H1 (cell line): ENCODE measurements around the gene OGDH. TPM values are rescaled to one million over a fixed set of nuclear protein-coding genes. Genes with fewer than 3 reads are reported as not detected.

ENCODE experiments used
- CTCF ChIA-PET: fragments of 300-600 bp; sonication (Branson Sonifier 250); formaldehyde crosslinking; loops from one replicate; lab custom pipeline; 2021; ENCODE audit not compliant: partially characterized antibody; lab: Charles Lee
- POLR2A ChIA-PET: fragments of 300-600 bp; sonication (Branson Sonifier 250); formaldehyde crosslinking; loops from one replicate; lab custom pipeline; 2021; ENCODE audit warnings: inconsistent platforms; ENCODE audit not compliant: partially characterized antibody; lab: Charles Lee
- DNase-seq, 2 experiments: peaks; one replicate each; pipeline versions ENCODE4 v3.0.0 to v3.0.0-alpha.2; 2010 to 2022; ENCODE audit warnings: low spot score in 2 of 2, low read depth in 1 of 2, mixed read lengths in 1 of 2
- FAIRE-seq: peaks from 2 replicates; lab custom pipeline; 2011; peaks lifted over from hg19 to GRCh38; lab: Jason Lieb, UNC
- H2AFZ ChIP-seq: 2 replicates; pipeline ENCODE4 v1.8.1; 2012; ENCODE audit warnings: low read length, inconsistent platforms
- H2AK5ac ChIP-seq: 2 replicates; pipeline ENCODE4 v1.6.1; 2013; ENCODE audit warnings: low read depth, low read length
- H2BK120ac ChIP-seq: replicated peaks from 2 replicates; pipeline ENCODE3; 2013; ENCODE audit warnings: low read depth, low read length, inconsistent platforms
- H2BK12ac ChIP-seq: 2 replicates; pipeline ENCODE4 v1.6.1; 2013; ENCODE audit warnings: low read depth, low read length
- H2BK15ac ChIP-seq: 2 replicates; pipeline ENCODE4 v1.6.1; 2013; ENCODE audit warnings: low read length
- H2BK20ac ChIP-seq: 2 replicates; pipeline ENCODE4 v1.6.1; 2013; ENCODE audit warnings: low read length
- H2BK5ac ChIP-seq: 2 replicates; pipeline ENCODE4 v1.6.1; 2013; ENCODE audit warnings: low read depth, low read length
- H3K14ac ChIP-seq: 2 replicates; pipeline ENCODE4 v1.6.1; 2013; ENCODE audit warnings: inconsistent platforms; ENCODE audit not compliant: insufficient read length
- H3K18ac ChIP-seq: 2 replicates; pipeline ENCODE4 v1.6.1; 2013; ENCODE audit warnings: low read length; ENCODE audit errors: extremely low read depth
- H3K23ac ChIP-seq: 2 replicates; pipeline ENCODE4 v1.6.1; 2013; ENCODE audit warnings: inconsistent platforms; ENCODE audit not compliant: insufficient read length
- H3K23me2 ChIP-seq: 2 replicates; pipeline ENCODE4 v1.6.1; 2013; ENCODE audit warnings: low read depth, low read length
- H3K27ac ChIP-seq: 2 replicates; pipeline ENCODE4 v1.6.1; 2011; ENCODE audit warnings: low read depth, low read length, inconsistent platforms
- H3K27me3 ChIP-seq, 4 experiments: replicated peaks in 1 of 4; 1 replicate in 1 of 4; 2 replicates in 3 of 4; pipeline versions ENCODE4 v1.6.1 to v1.8.1; 2011 to 2013; ENCODE audit warnings: low read length in 3 of 4, mild to moderate bottlenecking in 3 of 4, inconsistent platforms in 2 of 4, mixed read lengths in 2 of 4, moderate library complexity in 1 of 4; ENCODE audit not compliant: control insufficient read depth in 3 of 4, insufficient read depth in 3 of 4; ENCODE audit errors: extremely low read depth in 1 of 4
- H3K36me3 ChIP-seq, 4 experiments: 2 replicates each; pipeline versions ENCODE4 v1.6.1 to v1.8.1; 2011 to 2013; ENCODE audit warnings: mild to moderate bottlenecking in 4 of 4, low read length in 3 of 4, moderate library complexity in 2 of 4, control low read depth in 1 of 4, inconsistent platforms in 1 of 4; ENCODE audit not compliant: insufficient read depth in 4 of 4, control insufficient read depth in 2 of 4
- H3K4ac ChIP-seq: replicated peaks from 2 replicates; pipeline ENCODE3; 2013; ENCODE audit warnings: low read length, low read depth, mixed read lengths, inconsistent platforms; ENCODE audit not compliant: insufficient read length
- H3K4me1 ChIP-seq, 4 experiments: replicated peaks in 1 of 4; 1 replicate in 1 of 4; 2 replicates in 3 of 4; pipeline versions ENCODE4 v1.6.1 to v1.8.1; 2011 to 2013; ENCODE audit warnings: low read length in 3 of 4, inconsistent platforms in 2 of 4, mixed read lengths in 1 of 4; ENCODE audit not compliant: insufficient read depth in 4 of 4, control insufficient read depth in 3 of 4
- H3K4me2 ChIP-seq, 2 experiments: 2 replicates each; pipeline versions ENCODE4 v1.6.1 to v1.8.1; 2011 to 2013; ENCODE audit warnings: low read depth in 2 of 2, low read length in 2 of 2, control low read depth in 1 of 2, inconsistent platforms in 1 of 2, mild to moderate bottlenecking in 1 of 2; ENCODE audit not compliant: insufficient read depth in 1 of 2
- H3K4me3 ChIP-seq, 4 experiments: fragments of 200-600, 300-600 bp in 1 of 4; sonication (generic), shearing (Covaris generic), sonication (Bioruptor Twin) in 1 of 4; 2 replicates each; pipeline versions ENCODE4 v1.5.1 to v1.8.1; 2011 to 2016; ENCODE audit warnings: low read length in 4 of 4, low read depth in 3 of 4, control low read depth in 2 of 4, inconsistent platforms in 2 of 4, mild to moderate bottlenecking in 2 of 4, mixed read lengths in 1 of 4, moderate library complexity in 1 of 4; ENCODE audit not compliant: insufficient read depth in 2 of 4; ENCODE audit errors: extremely low read depth in 1 of 4
- H3K56ac ChIP-seq: replicated peaks from 2 replicates; pipeline ENCODE3; 2013; ENCODE audit warnings: low read depth, mild to moderate bottlenecking, mixed read lengths, low read length, inconsistent platforms; ENCODE audit not compliant: insufficient read length
- H3K79me1 ChIP-seq: 2 replicates; pipeline ENCODE4 v1.6.1; 2013; ENCODE audit warnings: low read depth, low read length, control low read depth
- H3K79me2 ChIP-seq, 2 experiments: 2 replicates each; pipeline versions ENCODE4 v1.6.1 to v1.8.1; 2012 to 2013; ENCODE audit warnings: low read length in 2 of 2, mild to moderate bottlenecking in 2 of 2, inconsistent platforms in 1 of 2; ENCODE audit not compliant: insufficient read depth in 2 of 2, control insufficient read depth in 1 of 2
- H3K9ac ChIP-seq, 4 experiments: replicated peaks in 1 of 4; 1 replicate in 1 of 4; 2 replicates in 3 of 4; pipeline versions ENCODE4 v1.6.1 to v1.8.1; 2011 to 2013; ENCODE audit warnings: low read depth in 3 of 4, low read length in 3 of 4, control low read depth in 2 of 4, mild to moderate bottlenecking in 2 of 4, moderate library complexity in 2 of 4, inconsistent platforms in 1 of 4; ENCODE audit errors: extremely low read depth in 1 of 4
- H3K9me3 ChIP-seq, 2 experiments: 2 replicates each; pipeline versions ENCODE4 v1.6.1 to v1.8.1; 2012 to 2013; ENCODE audit warnings: mild to moderate bottlenecking in 2 of 2, moderate library complexity in 2 of 2, control low read depth in 1 of 2, inconsistent platforms in 1 of 2, low read depth in 1 of 2, low read length in 1 of 2, mixed read lengths in 1 of 2; ENCODE audit not compliant: insufficient read depth in 2 of 2
- H4K20me1 ChIP-seq, 2 experiments: replicated peaks in 1 of 2; 2 replicates each; pipeline versions ENCODE3 to v1.8.1; 2011 to 2013; ENCODE audit warnings: inconsistent platforms in 2 of 2, low read length in 2 of 2, mild to moderate bottlenecking in 1 of 2; ENCODE audit not compliant: insufficient read depth in 2 of 2, control insufficient read depth in 1 of 2
- H4K5ac ChIP-seq: 2 replicates; pipeline ENCODE4 v1.6.1; 2013; ENCODE audit warnings: low read length, low read depth, mixed read lengths, inconsistent platforms; ENCODE audit not compliant: insufficient read length
- H4K8ac ChIP-seq: 2 replicates; pipeline ENCODE4 v1.8.0; 2013; ENCODE audit warnings: mild to moderate bottlenecking, moderate library complexity, low read length, inconsistent platforms; ENCODE audit not compliant: insufficient read depth; ENCODE audit errors: extremely low read depth
- H4K91ac ChIP-seq: replicated peaks from 2 replicates; pipeline ENCODE3; 2013; ENCODE audit warnings: low read length, mixed read lengths, inconsistent platforms; ENCODE audit not compliant: insufficient read length
- CBX5 ChIP-seq: fragments of 300-800, 300-1000 bp; sonication (generic); IDR thresholded peaks from 2 replicates; pipeline ENCODE4 v1.7.1; 2016; ENCODE audit warnings: antibody characterized with exemption, low read length, low read depth
- CBX8 ChIP-seq: fragments of 300-800, 300-1000 bp; sonication (generic); IDR thresholded peaks from 2 replicates; pipeline ENCODE4 v1.7.1; 2016; ENCODE audit warnings: low read depth, low read length, borderline replicate concordance
- CTBP2 ChIP-seq: IDR thresholded peaks from 2 replicates; pipeline ENCODE4 v1.7.0; 2011; ENCODE audit warnings: borderline replicate concordance, mild to moderate bottlenecking, moderate library complexity, mixed read lengths, low read length; ENCODE audit not compliant: insufficient read depth, insufficient read length
- EGR1 ChIP-seq: IDR thresholded peaks from 2 replicates; pipeline ENCODE4 v1.6.1; 2011; ENCODE audit warnings: low read depth, low read length, borderline replicate concordance
- KDM1A ChIP-seq: fragments of 200-600, 300-600 bp; sonication (generic); IDR thresholded peaks from 2 replicates; pipeline ENCODE4 v1.7.1; 2016; ENCODE audit warnings: mild to moderate bottlenecking, low read length, borderline replicate concordance
- KDM5A ChIP-seq: fragments of 200-600 bp; IDR thresholded peaks from 2 replicates; pipeline ENCODE4 v1.7.1; 2012; ENCODE audit warnings: mild to moderate bottlenecking, low read length, inconsistent platforms, mixed read lengths
- MAFK ChIP-seq: IDR thresholded peaks from 2 replicates; pipeline ENCODE4 v1.6.1; 2012; ENCODE audit warnings: low read depth, mild to moderate bottlenecking, improper control_type of control experiment, low read length
- NRF1 ChIP-seq: IDR thresholded peaks from 2 replicates; pipeline ENCODE4 v1.6.1; 2011; ENCODE audit warnings: mild to moderate bottlenecking, low read depth, low read length, improper control_type of control experiment
- SIN3A ChIP-seq, 2 experiments: IDR thresholded peaks in 1 of 2; conservative IDR thresholded peaks in 1 of 2; 2 replicates each; pipeline ENCODE4 v1.6.1; 2011 to 2012; ENCODE audit warnings: low read length in 2 of 2, improper control_type of control experiment in 1 of 2, low read depth in 1 of 2, mild to moderate bottlenecking in 1 of 2
- SIRT6 ChIP-seq: IDR thresholded peaks from one replicate; pipeline ENCODE4 v1.7.1; 2012; ENCODE audit warnings: low read length, inconsistent platforms
- SIX5 ChIP-seq: IDR thresholded peaks from 2 replicates; pipeline ENCODE4 v1.6.1; 2011; ENCODE audit warnings: mild to moderate bottlenecking, low read depth, low read length
- SP4 ChIP-seq: IDR thresholded peaks from 2 replicates; pipeline ENCODE4 v1.6.1; 2012; ENCODE audit warnings: low read length, inconsistent platforms
- USF2 ChIP-seq: IDR thresholded peaks from 2 replicates; pipeline ENCODE4 v1.6.1; 2011; ENCODE audit warnings: low read length, improper control_type of control experiment
- WGBS, 2 experiments: shearing (Covaris generic) in 1 of 2; methylation state at CpG; one replicate each; pipeline versions ENCODE4 v1.1.6 to v1.1.7; 2013 to 2015; ENCODE audit warnings: low lambda C conversion rate in 2 of 2, mixed read lengths in 2 of 2, inconsistent platforms in 1 of 2, low coverage in 1 of 2, missing lambda C conversion rate in 1 of 2; ENCODE audit not compliant: insufficient replicate concordance in 2 of 2, insufficient coverage in 1 of 2, insufficient read length in 1 of 2; ENCODE audit errors: extremely low coverage in 1 of 2, missing lambda C conversion rate in 1 of 2; 5-methylcytosine and 5-hydroxymethylcytosine counted together
- polyA plus RNA-seq, 7 experiments: library from polyadenylated mRNA; depleted of rRNA in 3 of 7; stranded (reverse) in 5 of 7; unstranded in 2 of 7; fragments of >200 nt in 5 of 7; fragments of 200-250 nt in 2 of 7; gene quantifications; 1 replicate in 5 of 7; 2 replicates in 1 of 7; 4 replicates in 1 of 7; pipeline versions ENCODE4 v1.2.1 to v1.2.3, GENCODE V29; 2011 to 2013; ENCODE audit warnings: missing spikeins in 2 of 7, mixed read lengths in 2 of 7
- total RNA-seq: library from RNA; stranded (reverse); fragmentation: NEBNext Ultra II Directional; extraction: Animal tissue kit (Norgen Biotek cat#: 25700); gene quantifications from 2 replicates; pipeline ENCODE4 v1.2.1, GENCODE V29; 2021

OGDH gene
- total and polyA plus RNA-seq, 2 of the 8 experiments (the other 6 are each of a cell fraction or from before 2014, with no cell fraction given) = 71.6 to 91.6 TPM

DNA sequence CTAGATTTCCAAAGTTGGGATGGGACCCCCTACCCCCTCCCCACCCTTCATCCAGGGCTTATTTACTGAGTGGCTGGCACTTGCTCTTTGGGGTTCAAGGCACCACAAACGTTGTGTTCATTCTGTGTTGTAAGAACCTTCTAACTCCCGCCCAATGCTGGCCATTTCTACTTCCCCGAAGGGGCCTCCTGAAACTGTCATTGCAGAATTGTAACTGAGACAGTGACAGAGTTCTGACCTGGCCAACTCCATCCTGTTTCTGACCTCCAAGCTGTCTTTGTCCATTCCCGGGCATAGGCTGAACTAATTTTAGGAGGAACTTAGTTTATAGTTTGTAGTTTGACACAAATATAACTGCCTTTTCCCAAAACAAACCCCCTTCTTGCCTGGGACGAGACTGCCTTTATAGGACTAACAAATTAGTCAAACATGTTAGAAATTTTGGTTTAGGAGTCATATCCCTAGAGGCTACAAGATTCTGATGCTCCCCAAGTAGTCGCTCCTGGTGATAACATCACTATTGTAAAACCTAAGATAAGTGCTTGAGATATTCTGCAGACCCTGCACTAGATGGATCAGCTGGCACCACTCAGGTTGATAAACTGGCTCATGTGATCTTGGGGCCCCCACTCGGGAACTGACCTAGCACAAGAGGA is 107.4 kb downstream of the OGDH start:
- H3K9ac ChIP-seq = no peak overlapping the region
- no peak overlapping the region for H3K23ac ChIP-seq
- no peaks in the 10 kb centered on the region for H3K27me3 ChIP-seq
- H3K14ac ChIP-seq = no peak overlapping the region
- no peak overlapping the region for H3K18ac ChIP-seq
- no peak overlapping the region for H4K5ac ChIP-seq
- H3K4me3 ChIP-seq = no peak overlapping the region
- no peak overlapping the region for H3K56ac ChIP-seq
- H3K27ac ChIP-seq = no peak overlapping the region
- H2BK5ac ChIP-seq = no peak overlapping the region
- H3K79me2 ChIP-seq = no peaks in the 10 kb centered on the region
- ChIA-PET POLR2A (no interaction called here), CTCF (no interaction called here)
- no peak overlapping the region for H2BK20ac ChIP-seq
- H2BK12ac ChIP-seq = no peak overlapping the region
- no peak overlapping the region for H4K8ac ChIP-seq
- H3K36me3 ChIP-seq = no peaks in the 10 kb centered on the region; a peak in 2 of 8 replicates
- H3K4me2 ChIP-seq = no peak overlapping the region
- FAIRE-seq (no peak), DNase-seq (no peak)
- no peak overlapping the region for H4K91ac ChIP-seq
- no peak overlapping the region for H2BK120ac ChIP-seq
- H3K79me1 ChIP-seq = no peaks in the 10 kb centered on the region
- H2AFZ ChIP-seq = no peak overlapping the region
- no peak overlapping the region for H2BK15ac ChIP-seq
- H3K9me3 ChIP-seq = no peaks in the 10 kb centered on the region
- no peak overlapping the region for H2AK5ac ChIP-seq
- H3K23me2 ChIP-seq = no peaks in the 10 kb centered on the region
- 85% methylated on average over 7 of the region's 7 CpGs; no CpG with 5 or more reads in 1 of the 2 experiments for WGBS, 2 experiments
- H4K20me1 ChIP-seq = peaks cover 0 to 1% of the 10 kb centered on the region in 2 experiments
- H3K4me1 ChIP-seq = no peaks in the 10 kb centered on the region; a peak in 1 of 7 replicates
- no peak overlapping the region for H3K4ac ChIP-seq
- TF ChIP-seq KDM5A (no peak), CBX5 (no peak), USF2 (no peak), SIN3A (conservative IDR thresholded peaks at IDR 0.05 in 1 of 2, IDR thresholded peaks at IDR 0.05 in 1 of 2; ENCODE audit: low read depth in 1 of 2, low read length in 2 of 2) (no peak), SIX5 (no peak), CTBP2 (no peak), EGR1 (no peak), SIRT6 (no peak), MAFK (no peak), KDM1A (no peak), NRF1 (no peak), CBX8 (no peak), SP4 (no peak)
